ENCODE results near the gene APBA2.

The APBA2 gene

GRCh38 chr15:29058903-29059539 is 173.2 kb downstream of the APBA2 start:
- no peak for DNase-seq (ENCODE audit: low spot score)

GRCh38 chr15:29059871-29060640 is 174.3 kb downstream of the APBA2 start:
- DNase-seq (ENCODE audit: low spot score) = no peak

DNA sequence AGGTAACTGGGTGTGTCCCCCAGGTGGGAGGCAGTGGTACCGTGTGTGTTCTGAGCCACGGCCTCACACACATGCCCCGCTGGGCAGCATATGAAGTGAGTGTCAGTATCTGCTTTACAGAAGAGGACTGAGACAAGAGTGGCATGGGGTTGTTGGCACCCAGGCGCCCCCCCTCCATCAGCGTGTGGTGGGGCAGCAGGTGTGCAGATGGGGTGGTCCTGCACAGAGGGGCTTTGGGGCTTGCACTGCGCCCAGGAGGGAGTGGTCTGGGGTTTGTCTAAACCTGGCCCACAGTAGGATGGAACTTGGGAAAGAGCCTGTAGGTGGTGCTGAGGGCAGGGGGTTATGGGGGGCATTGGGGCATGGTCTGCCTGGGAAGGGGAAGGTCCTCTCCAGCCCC is 176.0 kb downstream of the APBA2 start:
- DNase-seq (ENCODE audit: low spot score) = no peak

DNA sequence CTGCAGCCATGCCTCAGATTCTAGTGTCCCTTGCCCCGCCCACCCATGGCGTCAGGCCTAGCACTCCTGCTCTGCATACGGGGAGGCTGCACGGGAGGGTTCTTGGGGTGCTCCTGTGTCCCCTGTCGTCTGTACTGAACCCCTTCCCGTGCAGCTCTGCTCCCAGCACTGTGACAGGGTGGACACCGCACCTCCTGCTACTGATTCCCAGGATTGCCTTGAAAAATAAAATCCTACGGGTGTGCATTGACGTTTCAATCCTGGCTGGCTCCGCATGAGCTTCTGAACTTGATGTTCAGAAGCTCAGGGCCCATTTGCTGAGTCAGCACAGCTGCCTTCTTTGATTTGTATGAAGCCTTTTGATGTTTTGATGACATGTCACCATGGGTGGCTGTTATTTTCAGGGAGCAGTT is 176.4 kb downstream of the APBA2 start:
- no peak for DNase-seq (ENCODE audit: low spot score)

DNA sequence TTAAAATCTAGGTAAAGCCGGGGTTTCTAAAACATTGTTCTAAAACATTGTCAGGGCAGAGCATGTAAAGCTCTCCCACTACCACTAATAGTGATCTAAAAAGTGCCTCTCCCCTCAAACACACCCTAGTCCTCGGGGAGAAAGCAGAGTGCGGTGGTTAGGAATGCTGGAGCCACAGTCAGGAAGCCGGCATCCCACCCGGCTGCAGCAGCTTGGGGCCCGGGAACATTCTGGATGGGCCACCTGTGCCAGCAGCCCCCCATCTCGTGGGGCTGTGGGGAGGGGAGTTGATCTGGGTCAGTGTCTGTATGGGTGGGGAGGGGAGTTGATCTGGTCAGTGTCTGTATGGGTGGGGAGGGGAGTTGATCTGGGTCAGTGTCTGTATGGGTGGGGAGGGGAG is 176.9 kb downstream of the APBA2 start:
- no peak for DNase-seq (ENCODE audit: low spot score)

DNA sequence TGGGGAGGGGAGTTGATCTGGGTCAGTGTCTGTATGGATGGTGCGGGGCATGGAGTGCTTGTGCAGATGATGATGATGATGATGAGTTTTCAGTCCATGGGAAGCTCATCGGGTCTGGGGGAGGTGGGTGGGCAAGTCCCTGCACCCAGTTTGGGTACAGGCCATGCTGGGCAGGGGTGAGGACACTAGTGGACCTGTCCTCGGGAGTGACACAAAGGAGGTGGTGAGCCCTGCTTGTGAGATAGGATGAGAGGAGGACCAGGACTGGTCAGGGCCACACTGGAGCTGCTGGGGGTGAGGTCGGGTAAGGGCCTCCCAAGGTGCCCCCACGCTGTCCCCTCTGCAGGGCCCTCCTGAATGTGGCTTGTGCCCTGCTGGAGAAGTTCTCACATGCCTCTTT is 177.9 kb downstream of the APBA2 start:
- DNase-seq (ENCODE audit: low spot score) = no peak

DNA sequence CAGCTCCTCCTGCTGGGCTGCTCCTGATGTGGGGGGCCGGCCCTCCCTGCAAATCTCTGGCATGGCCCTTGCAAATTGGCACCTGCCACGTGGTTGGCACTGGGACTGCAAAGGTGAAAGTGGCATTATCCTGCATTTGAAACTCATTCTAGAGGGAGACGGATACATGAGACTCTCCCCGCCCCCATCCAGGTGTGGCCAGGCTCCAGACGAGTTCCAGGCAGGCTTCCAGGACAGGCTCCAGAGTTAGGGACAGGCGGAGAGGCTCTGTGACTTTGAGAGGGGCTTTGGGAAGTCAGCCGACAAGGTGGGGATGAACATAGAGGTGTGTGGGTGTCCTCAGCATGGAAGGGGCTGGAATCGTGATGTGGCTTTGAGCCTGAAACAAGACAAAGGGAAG is 178.5 kb downstream of the APBA2 start:
- DNase-seq (ENCODE audit: low spot score) = no peak

- DNase-seq (ENCODE audit: low spot score) = no peak
These were observed 179.0 kb downstream of the APBA2 start for GRCh38 chr15:29064731-29065130.

DNA sequence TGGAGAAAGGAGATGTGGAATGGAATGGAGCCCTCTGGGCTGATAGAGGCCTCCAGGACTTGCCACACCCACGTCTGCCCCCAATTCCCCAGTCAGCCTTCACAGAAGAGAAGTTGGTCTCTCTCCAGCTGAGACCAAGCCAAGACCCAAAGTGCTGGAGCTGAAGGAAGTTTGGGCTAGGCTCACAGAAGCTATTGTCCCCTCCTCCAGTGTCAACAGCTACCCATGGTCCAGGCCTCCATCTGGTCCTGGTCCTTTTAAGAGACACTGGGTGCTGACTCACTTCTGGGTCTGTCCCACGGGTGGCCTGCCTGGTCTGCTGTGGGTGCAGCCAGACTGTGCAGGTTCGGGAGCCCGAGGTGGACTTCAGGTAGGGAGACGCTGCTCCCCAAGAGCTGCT is 179.8 kb downstream of the APBA2 start:
- DNase-seq (ENCODE audit: low spot score) = no peak

- DNase-seq (ENCODE audit: low spot score) = no peak
These were observed 180.5 kb downstream of the APBA2 start for GRCh38 chr15:29066310-29066709.

GRCh38 chr15:29066838-29067237 is 181.1 kb downstream of the APBA2 start:
- no peak for DNase-seq (ENCODE audit: low spot score)

DNA sequence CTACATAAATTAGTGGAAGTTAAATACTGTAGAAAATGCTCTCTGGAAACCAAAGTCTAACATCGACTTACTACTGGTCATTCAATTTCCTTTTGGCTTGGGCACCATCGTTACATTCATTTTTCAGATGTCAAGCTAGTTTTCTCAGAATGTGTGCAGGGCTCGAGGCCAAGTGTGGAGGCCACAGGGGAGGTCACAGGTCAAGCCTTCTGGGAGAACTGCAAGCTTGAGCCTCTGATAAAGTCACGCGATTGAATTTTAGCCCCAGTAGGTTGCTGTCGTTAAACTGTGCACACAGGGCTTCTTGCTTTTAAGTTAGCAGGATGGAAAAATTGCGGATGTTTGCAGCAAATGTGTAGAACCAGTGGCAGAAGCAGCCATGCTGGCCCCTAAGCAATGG is 182.2 kb downstream of the APBA2 start:
- no peak for DNase-seq (ENCODE audit: low spot score)

GRCh38 chr15:29070471-29071231 is 184.9 kb downstream of the APBA2 start:
- DNase-seq (ENCODE audit: low spot score) = no peak

DNA sequence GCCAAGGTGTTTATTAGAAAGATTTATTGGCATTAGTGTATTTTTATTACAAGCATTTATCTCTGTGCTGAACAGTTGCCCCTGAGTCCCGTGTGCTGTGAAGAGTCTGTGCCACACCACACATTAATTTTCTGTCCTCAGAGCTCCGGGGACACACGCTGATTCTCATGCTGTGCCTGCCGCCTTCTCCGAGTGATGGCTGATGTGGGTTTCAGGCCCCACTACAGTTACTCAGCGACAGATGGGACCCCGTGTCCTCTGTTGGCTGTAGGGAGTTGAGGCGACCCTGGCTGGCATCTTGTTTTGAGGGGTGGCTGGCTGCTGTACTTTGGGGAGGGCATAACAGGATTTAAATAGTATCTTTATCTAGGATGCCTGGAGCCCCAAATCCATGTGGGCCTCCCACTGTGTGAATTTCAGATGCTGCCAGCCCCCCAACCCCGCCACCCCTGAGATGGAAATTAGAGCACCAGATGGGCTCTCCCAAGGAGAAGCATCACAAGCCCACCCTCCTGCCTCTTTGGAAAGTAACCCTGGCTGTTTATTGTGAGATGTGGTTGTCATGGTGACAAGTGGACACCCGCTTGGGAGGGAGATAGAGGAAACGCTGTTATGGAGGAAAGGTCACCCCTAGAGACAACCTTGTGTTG is 185.6 kb downstream of the APBA2 start:
- DNase-seq (ENCODE audit: low spot score) = no peak

DNA sequence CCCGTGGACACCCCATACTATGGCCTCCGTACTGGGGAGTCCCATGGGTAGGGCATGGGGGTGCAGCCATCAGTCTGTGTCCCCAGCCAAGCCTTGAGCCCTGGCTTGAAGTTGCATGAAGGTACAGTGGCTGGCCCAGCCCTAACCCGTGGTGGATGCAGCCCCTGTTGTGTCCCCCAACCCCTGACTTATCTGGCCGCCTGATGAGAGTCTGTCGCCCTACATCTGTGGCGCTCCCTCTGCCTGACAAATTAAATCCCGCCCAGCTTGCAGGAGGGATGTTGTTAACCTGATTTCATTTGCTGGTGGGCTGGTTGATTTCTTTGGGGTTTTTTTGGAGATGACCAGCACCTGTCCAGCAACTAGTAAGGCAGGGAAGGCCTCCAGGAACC is 186.1 kb downstream of the APBA2 start:
- no peak for DNase-seq (ENCODE audit: low spot score)

DNA sequence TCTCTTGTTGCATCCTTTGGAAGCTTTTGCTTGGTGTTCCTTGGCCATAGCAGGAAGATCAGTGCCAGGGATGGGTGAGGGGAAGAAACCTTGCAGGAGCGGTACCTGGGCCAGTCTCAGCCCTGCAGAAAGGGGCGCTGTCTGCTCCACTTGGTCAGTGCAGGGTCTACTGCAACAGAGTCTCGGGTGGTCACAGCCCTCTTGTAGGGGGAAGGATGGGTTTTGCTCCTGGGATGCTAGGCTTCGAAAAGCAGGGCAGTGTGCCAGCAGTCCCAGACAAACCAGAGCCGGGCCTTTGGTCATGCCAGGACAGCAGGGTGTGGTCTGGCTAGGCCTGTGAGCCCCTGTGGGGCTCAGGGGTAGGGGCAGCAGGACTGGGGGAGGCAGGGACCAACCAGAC is 186.7 kb downstream of the APBA2 start:
- no peak for DNase-seq (ENCODE audit: low spot score)

DNA sequence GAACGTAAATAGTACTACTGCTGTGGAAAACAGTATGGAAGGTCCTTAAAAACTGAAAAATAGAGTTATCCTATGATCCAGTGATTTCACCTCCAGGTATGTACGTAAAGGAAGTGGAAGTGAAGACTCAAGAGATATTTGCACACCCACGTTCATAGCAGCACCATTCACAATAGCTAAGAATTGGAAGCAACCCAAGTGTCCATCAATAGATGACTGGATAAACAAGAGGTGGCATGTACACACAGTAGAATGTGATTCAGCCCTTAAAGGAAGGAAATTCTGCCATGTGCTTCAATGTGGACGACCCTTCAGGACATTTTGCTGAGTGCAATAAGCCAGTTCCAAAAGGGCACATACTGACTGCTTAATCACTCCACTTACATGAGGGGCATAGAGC is 188.3 kb downstream of the APBA2 start:
- DNase-seq (ENCODE audit: low spot score) = no peak

- DNase-seq (ENCODE audit: low spot score) = no peak
These were observed 192.8 kb downstream of the APBA2 start for GRCh38 chr15:29078541-29078940.

- DNase-seq (ENCODE audit: low spot score) = no peak
These were observed 193.7 kb downstream of the APBA2 start for GRCh38 chr15:29079479-29079878.

- DNase-seq (ENCODE audit: low spot score) = no peak
These were observed 196.0 kb downstream of the APBA2 start for GRCh38 chr15:29081781-29082180.

GRCh38 chr15:29083161-29083560 is 197.4 kb downstream of the APBA2 start:
- DNase-seq (ENCODE audit: low spot score) = no peak

GRCh38 chr15:29083858-29084257 is 198.1 kb downstream of the APBA2 start:
- no peak for DNase-seq (ENCODE audit: low spot score)

DNA sequence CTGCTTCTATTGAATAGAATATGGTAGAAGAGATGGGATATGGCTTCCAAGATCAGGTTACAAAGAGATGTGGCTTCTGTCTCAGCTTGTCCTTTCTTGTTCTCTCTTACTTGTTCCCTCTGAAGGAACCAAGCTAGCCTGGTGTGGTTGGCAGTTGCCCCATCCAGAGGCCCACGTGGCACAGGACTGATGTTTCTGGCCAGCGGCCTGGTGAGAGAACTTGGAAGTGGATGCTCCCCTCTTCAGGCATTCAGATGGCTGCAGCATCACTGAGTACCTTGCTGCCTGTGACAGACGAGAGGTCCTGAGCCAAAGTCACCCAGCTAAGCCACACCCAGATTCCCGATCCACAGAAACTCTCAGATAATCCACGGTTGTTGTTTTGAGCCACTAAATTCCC is 200.2 kb downstream of the APBA2 start:
- DNase-seq (ENCODE audit: low spot score) = no peak

Data from AG08396 (cell line).